NOMO-1 (cell line): ENCODE results near the gene SMCO2.
"Not testable (repeated sequence)": the region's sequence is repeated elsewhere in the genome, so short reads cannot be mapped to it uniquely, and the experiment has no call there.

ENCODE experiments used
- DNase-seq, 2 experiments: peaks; one replicate each; lab custom pipeline; 2025; ENCODE audit not compliant: unreplicated experiment in 2 of 2; lab: John Stamatoyannopoulos, UW

Gene SMCO2

GRCh38 chr12:27523642-27524493 lies 77.3 kb downstream of the SMCO2 start, which contains the start of gene PPFIBP1:
PPFIBP1 (plus strand) TSS chr12:27524206; CDS start chr12:27633397, 109,191 bp downstream.
- peak; percentile 83 to 94 for DNase-seq

DNA sequence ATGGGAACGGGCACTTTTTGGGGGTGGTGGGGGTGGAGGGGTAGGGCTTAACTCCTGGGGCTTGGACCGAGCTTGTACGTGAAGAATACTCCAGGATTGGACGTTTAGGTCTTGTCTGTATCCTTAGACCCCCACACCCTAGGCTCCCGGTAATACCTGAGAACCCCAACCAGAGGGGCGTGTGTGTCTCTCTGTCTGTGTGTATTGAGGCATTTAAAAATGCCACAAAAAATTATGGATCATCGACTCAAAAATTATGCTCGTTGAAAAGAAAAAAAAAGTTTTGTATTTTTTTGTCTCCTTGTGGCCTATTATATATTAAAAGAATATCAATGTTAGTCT lies 77.9 kb downstream of the SMCO2 start:
- DNase-seq: no peak

DNA sequence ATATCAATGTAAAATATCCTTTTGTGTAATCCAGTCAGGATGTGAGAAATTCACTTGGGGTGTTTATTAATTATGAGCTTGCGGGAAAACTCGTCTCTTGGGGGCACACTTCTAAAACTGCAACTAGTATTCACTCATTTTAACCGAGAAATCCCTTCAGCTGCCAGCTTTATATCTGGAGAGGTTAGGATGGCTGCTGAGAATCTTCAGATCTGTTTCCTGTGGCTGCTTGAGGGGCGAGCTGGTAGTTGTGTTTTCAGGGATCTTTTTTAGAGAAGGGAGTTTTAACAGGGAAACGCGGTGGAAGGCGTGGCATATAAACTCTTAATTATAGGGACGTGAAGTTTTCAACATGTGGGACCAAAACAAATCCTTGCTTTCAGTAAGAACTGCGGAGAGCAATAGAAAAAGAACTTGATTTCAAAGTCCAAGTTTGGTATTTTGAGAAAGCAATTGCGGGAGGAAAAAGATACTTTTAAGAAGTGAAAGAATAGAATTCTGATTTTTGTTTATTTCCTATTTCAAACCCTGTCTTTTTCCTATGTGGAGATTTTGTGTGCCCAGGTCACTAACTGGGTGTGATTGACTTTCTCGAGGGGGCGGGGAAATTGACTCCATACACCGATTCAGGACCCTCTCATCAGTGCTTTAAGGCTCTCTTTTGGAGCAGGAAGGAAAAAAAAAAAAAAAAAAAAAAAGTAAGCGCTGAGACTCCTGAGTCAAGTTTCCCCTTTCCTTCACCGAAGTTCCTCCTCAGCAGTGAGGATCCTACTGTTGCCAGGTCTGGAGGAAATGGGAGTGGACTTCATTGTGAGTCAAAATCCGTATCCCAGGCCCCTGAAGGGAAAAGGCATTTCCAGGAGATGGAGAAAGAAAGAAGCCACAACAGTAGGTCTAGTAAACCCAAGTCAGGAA lies 78.6 kb downstream of the SMCO2 start:
- DNase-seq: no peak

GRCh38 chr12:27527512-27527911 lies 81.0 kb downstream of the SMCO2 start:
- DNase-seq: no peak

DNA sequence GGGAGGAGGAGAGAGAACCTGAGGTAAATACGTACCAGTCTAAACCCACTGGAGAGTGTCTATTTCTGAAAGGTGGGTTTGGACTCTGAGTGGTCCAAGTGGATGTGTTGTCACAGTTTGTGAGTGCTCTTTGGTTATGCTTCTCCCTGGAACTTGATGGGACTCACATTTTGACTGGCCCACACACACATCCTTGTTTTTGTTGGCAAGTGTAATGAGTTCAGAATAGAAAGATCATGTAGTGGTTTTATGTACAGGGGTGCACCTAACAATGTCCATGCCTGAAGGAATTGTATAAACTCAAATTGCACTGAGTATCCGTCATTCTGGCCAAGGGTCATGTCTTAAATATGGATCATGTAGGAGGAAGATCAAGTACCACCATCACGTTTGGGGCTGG lies 82.3 kb downstream of the SMCO2 start:
- no peak for DNase-seq

GRCh38 chr12:27530157-27530922 lies 83.8 kb downstream of the SMCO2 start:
- no peak for DNase-seq

DNA sequence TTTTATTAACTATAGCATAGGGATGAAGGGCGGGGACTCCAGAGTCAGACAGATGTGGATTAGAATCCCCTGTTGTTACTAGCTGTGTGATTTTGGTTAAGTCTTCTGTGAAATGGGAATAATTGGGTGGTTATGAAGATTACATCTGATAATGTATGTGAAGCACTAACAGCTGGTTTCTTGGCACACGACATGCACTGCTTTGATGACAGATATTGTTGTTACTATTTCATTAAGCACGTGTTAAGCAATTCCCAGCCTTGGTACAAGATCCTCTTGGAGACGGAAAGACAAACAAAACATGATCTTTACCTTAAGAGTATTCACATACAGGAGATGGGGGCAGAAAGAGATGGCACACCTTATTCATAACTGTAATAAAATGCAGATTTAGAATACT lies 85.4 kb downstream of the SMCO2 start:
- DNase-seq: no peak

DNA sequence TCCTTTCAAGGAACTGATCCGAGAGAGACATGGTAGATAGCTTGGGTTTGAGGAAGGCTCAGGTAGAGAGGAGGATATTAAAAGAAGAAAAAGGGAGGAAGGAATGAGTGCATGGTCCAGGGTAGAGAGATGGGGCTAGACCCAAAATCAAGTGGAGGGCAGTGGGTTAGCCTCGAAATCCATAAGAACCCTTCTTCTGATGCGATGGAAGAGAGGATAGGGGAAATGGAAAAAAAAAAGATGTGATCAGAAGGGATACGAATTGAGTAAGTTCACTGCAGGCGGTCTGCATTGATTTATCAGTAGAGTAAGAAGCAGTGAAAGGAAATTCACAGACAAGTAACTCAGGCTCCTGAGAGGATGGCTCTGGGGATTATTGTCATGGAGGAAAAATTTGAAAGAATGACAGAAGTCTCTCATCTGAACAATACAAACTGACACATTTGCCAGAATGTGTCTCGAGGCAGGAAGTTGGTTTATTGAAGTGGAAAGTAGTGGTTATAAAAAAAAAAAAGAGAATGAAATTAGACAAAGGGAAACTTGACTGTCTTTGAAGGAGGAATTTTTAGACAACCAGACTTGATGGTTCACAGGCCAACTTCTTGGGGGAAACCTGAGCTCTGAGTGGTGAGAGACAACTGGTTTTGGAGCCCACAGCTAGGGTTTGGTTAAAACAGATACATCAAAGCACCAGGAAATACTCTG lies 87.7 kb downstream of the SMCO2 start:
- DNase-seq: no peak

- no peak for DNase-seq
Measured at GRCh38 chr12:27534765-27535161, 88.2 kb downstream of the SMCO2 start.

GRCh38 chr12:27535318-27535717 lies 88.8 kb downstream of the SMCO2 start:
- DNase-seq: no peak

GRCh38 chr12:27537855-27538675 lies 91.5 kb downstream of the SMCO2 start:
- DNase-seq: no peak

GRCh38 chr12:27539191-27539631 lies 92.7 kb downstream of the SMCO2 start:
- DNase-seq: no peak

- DNase-seq: no peak
Measured at GRCh38 chr12:27541031-27541719, 94.6 kb downstream of the SMCO2 start.

DNA sequence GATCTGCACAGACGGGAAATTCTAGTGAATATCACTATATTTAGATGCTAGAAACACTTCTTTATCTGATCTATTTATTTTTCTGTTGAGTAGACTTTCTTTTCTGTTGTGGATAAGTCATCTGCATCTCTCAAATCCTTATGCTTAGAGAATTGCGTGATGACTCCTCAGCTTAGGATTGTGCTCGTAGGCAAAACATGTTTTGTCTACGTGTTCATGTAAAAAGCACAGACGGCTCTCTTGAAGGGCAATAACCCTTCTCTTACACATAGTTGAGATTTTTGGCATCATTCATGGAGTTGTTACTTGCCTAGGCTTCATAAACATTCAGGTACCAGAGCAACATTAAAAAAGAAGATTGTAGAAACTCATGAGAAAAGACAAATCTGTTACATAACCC lies 96.1 kb downstream of the SMCO2 start:
- DNase-seq: no peak

DNA sequence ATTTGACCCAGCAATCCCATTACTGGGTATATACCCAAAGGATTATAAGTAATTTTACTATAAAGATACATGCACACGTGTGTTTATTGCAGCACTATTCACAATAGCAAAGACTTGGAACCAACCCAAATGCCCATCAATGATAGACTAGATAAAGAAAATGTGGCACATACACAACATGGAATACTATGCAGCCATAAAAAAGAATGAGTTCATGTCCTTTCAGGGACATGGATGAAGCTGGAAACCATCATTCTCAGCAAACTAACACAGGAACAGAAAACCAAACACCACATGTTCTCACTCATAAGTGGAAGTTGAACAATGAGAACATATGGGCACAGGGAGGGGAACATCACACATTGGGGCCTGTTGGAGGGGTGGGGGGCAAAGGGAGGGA lies 98.3 kb downstream of the SMCO2 start:
- not testable (repeated sequence) for DNase-seq

- DNase-seq: no peak
Measured at GRCh38 chr12:27545665-27546064, 99.1 kb downstream of the SMCO2 start.

DNA sequence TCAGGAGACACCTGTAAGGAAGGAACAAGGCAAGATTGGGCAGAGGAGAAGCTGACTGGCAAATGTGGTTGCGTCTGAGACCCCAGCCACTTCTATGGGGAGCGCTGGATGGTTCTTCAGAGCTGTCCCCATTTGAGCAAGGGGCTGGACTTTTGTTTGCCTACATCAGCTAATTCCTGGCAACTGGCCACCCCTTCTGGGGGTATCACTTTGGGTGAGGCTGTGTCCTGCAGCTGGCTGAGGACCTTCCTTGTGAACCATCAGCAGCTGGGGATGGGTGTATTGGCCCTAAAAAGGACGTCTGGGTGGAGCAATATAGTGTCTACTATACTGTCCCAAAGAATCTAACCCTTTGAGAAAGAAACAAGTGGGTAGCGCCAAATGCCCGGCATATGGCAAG lies 101.1 kb downstream of the SMCO2 start:
- DNase-seq: no peak

GRCh38 chr12:27548301-27549199 lies 102.0 kb downstream of the SMCO2 start:
- DNase-seq: peak in 1 of 2 experiments; percentile 23
